Liver (tissue), 9 donors: ENCODE data around the gene STIM1. TPM values are rescaled to one million over a fixed set of nuclear protein-coding genes. Genes with fewer than 3 reads are reported as not detected.

Source experiments
- DNase-seq: peaks from one replicate; pipeline ENCODE4 v3.0.0-alpha.2; 2017; ENCODE audit warnings: low spot score
- H3K27ac ChIP-seq, 2 donors: one replicate each; pipeline ENCODE4 v1.7.0; 2013; ENCODE audit warnings: inconsistent platforms in 2 of 2, low read length in 2 of 2, control low read depth in 1 of 2, low read depth in 1 of 2, mild to moderate bottlenecking in 1 of 2
- H3K27me3 ChIP-seq, 4 donors: one replicate each; pipeline versions ENCODE4 v1.6.1 to v1.7.0; 2013; ENCODE audit warnings: low read length in 3 of 4, inconsistent platforms in 1 of 4, mild to moderate bottlenecking in 1 of 4, moderate library complexity in 1 of 4; ENCODE audit not compliant: control insufficient read depth in 4 of 4, insufficient read depth in 4 of 4
- H3K36me3 ChIP-seq, 4 donors: one replicate each; pipeline versions ENCODE4 v1.6.1 to v1.7.0; 2013; ENCODE audit warnings: low read length in 3 of 4, mild to moderate bottlenecking in 3 of 4, low read depth in 1 of 4, moderate library complexity in 1 of 4; ENCODE audit not compliant: control insufficient read depth in 4 of 4, insufficient read depth in 3 of 4
- H3K4me1 ChIP-seq, 4 donors: one replicate each; pipeline versions ENCODE4 v1.6.1 to v1.7.0; 2013; ENCODE audit warnings: low read length in 3 of 4, mild to moderate bottlenecking in 3 of 4, moderate library complexity in 1 of 4; ENCODE audit not compliant: control insufficient read depth in 4 of 4, insufficient read depth in 4 of 4
- H3K4me3 ChIP-seq, 3 donors: one replicate each; pipeline versions ENCODE4 v1.6.1 to v1.7.0; 2013; ENCODE audit warnings: low read length in 3 of 3, control low read depth in 1 of 3, low read depth in 1 of 3, mild to moderate bottlenecking in 1 of 3
- H3K9ac ChIP-seq, 2 donors: one replicate each; pipeline ENCODE4 v1.7.0; 2013; ENCODE audit warnings: low read length in 2 of 2, mild to moderate bottlenecking in 2 of 2, moderate library complexity in 2 of 2, control low read depth in 1 of 2, low read depth in 1 of 2
- H3K9me3 ChIP-seq, 4 donors: one replicate each; pipeline versions ENCODE4 v1.6.1 to v1.7.0; 2013; ENCODE audit warnings: low read length in 3 of 4; ENCODE audit not compliant: control insufficient read depth in 4 of 4
- ATF3 ChIP-seq: IDR thresholded peaks from 2 replicates; pipeline ENCODE4 v1.6.1; 2016; ENCODE audit warnings: antibody characterized with exemption
- CTCF ChIP-seq: fragments of 150-350 bp; IDR thresholded peaks from 2 replicates; pipeline ENCODE4 v1.5.1; 2017; ENCODE audit warnings: improper control_type of control experiment, low read depth, low read length; ENCODE audit not compliant: missing input control
- FOXA1 ChIP-seq: IDR thresholded peaks from 2 replicates; pipeline ENCODE4 v1.6.1; 2016; ENCODE audit warnings: antibody characterized with exemption
- FOXA2 ChIP-seq: IDR thresholded peaks from 2 replicates; pipeline ENCODE4 v1.6.1; 2016; ENCODE audit warnings: antibody characterized with exemption
- GABPA ChIP-seq, 2 donors: IDR thresholded peaks in 1 of 2; conservative IDR thresholded peaks in 1 of 2; 2 replicates each; pipeline ENCODE4 v1.6.1; 2016; ENCODE audit warnings: antibody characterized with exemption in 2 of 2, mild to moderate bottlenecking in 1 of 2, moderate library complexity in 1 of 2
- HNF4A ChIP-seq, 2 donors: conservative IDR thresholded peaks; 2 replicates each; pipeline ENCODE4 v1.6.1; 2016; ENCODE audit warnings: antibody characterized with exemption in 2 of 2, mild to moderate bottlenecking in 2 of 2
- HNF4G ChIP-seq: IDR thresholded peaks from 2 replicates; pipeline ENCODE4 v1.6.1; 2016; ENCODE audit warnings: antibody characterized with exemption
- JUND ChIP-seq, 2 donors: IDR thresholded peaks; 2 replicates each; pipeline ENCODE4 v1.6.1; 2016; ENCODE audit warnings: antibody characterized with exemption in 2 of 2
- MAX ChIP-seq: IDR thresholded peaks from 2 replicates; pipeline ENCODE4 v1.6.1; 2016; ENCODE audit warnings: antibody characterized with exemption
- RAD21 ChIP-seq, 2 donors: IDR thresholded peaks; 2 replicates each; pipeline ENCODE4 v1.6.1; 2016; ENCODE audit warnings: antibody characterized with exemption in 2 of 2, mild to moderate bottlenecking in 2 of 2
- REST ChIP-seq: IDR thresholded peaks from 2 replicates; pipeline ENCODE4 v1.6.1; 2016; ENCODE audit warnings: antibody characterized with exemption, mild to moderate bottlenecking
- RXRA ChIP-seq, 2 donors: IDR thresholded peaks; 2 replicates each; pipeline ENCODE4 v1.6.1; 2017 to 2018; ENCODE audit warnings: antibody characterized with exemption in 2 of 2, mild to moderate bottlenecking in 1 of 2
- TAF1 ChIP-seq: conservative IDR thresholded peaks from 2 replicates; pipeline ENCODE4 v1.6.1; 2016; ENCODE audit warnings: antibody characterized with exemption, mild to moderate bottlenecking
- YY1 ChIP-seq: IDR thresholded peaks from 2 replicates; pipeline ENCODE4 v1.6.1; 2016; ENCODE audit warnings: antibody characterized with exemption, mild to moderate bottlenecking
- ZBTB33 ChIP-seq: IDR thresholded peaks from 2 replicates; pipeline ENCODE4 v1.6.1; 2016; ENCODE audit warnings: antibody characterized with exemption
- WGBS: extraction: QIAGEN DNeasy Blood & Tissue Kit; methylation state at CpG from one replicate; pipeline ENCODE4 v1.1.7; 2013; 5-methylcytosine and 5-hydroxymethylcytosine counted together
- polyA plus RNA-seq, 2 donors: library from polyadenylated mRNA; stranded (reverse) in 1 of 2; unstranded in 1 of 2; fragments of 200-250 nt in 1 of 2; fragments of >200 nt in 1 of 2; fragmentation: Nextera tagmentation in 1 of 2; extraction: Ambion mirVana in 1 of 2; gene quantifications; one replicate each; pipeline versions ENCODE4 v1.2.1 to v1.2.3, GENCODE V29; 2013 to 2015
- total RNA-seq, 2 donors: library from RNA; depleted of rRNA; stranded (reverse); fragments of >200 nt; gene quantifications; one replicate each; pipeline ENCODE4 v1.2.3, GENCODE V29; 2014
- donor health status: healthy.
- donor health status: healthy.
- donor health status: healthy.
- donor health status: healthy.
- donor health status: healthy.

STIM1 gene
- total and polyA plus RNA-seq, 4 donors = 19.7 to 42.9 (median 25.1) TPM

- H3K36me3 ChIP-seq = peaks cover 4 to 21% (median 12%) of the 10 kb centered on the region in 4 donors
- H3K4me3 ChIP-seq = no peak overlapping the region
- TF ChIP-seq HNF4G (no peak), TAF1 (no peak), CTCF (peak; percentile 53), REST (no peak), FOXA2 (no peak), MAX (no peak), RAD21 (IDR thresholded peaks at IDR 0.05) (peak; percentile 56 to 79), FOXA1 (no peak)
- no peak overlapping the region for H3K9ac ChIP-seq
- H3K4me1 ChIP-seq = no peaks in the 10 kb centered on the region
- H3K9me3 ChIP-seq = no peaks in the 10 kb centered on the region
- WGBS = 83% methylated on average over 18 of the region's 18 CpGs
- H3K27me3 ChIP-seq = no peaks in the 10 kb centered on the region
- no peak overlapping the region for H3K27ac ChIP-seq
- peak; percentile 83 for DNase-seq
Measured at GRCh38 chr11:3824714-3825472, 30.6 kb upstream of the STIM1 start.

GRCh38 chr11:3825473-3826154 is 29.9 kb upstream of the STIM1 start:
- DNase-seq = no peak
- 85% methylated on average over 8 of the region's 8 CpGs for WGBS
- Histone ChIP-seq H3K36me3 (peaks cover 4 to 21% (median 13%) of the 10 kb centered on the region in 4 donors), H3K4me1 (no peaks in the 10 kb centered on the region), H3K9me3 (no peaks in the 10 kb centered on the region), H3K9ac (no peak overlapping the region), H3K27me3 (no peaks in the 10 kb centered on the region), H3K4me3 (no peak overlapping the region), H3K27ac (no peak overlapping the region)
- TF ChIP-seq FOXA1 (no peak), RXRA (IDR thresholded peaks at IDR 0.05) (no peak), ATF3 (no peak), JUND (IDR thresholded peaks at IDR 0.05) (no peak), GABPA (IDR thresholded peaks at IDR 0.05 in 1 of 2, conservative IDR thresholded peaks at IDR 0.05 in 1 of 2) (no peak), CTCF (no peak), YY1 (no peak), MAX (no peak), ZBTB33 (no peak), HNF4A (conservative IDR thresholded peaks at IDR 0.05) (no peak), REST (no peak), TAF1 (no peak)
